ENCODE data around the gene FCN1. TPM values are rescaled to one million over a fixed set of nuclear protein-coding genes. Genes with fewer than 3 reads are reported as not detected.
"Not testable (repeated sequence)": the region's sequence is repeated elsewhere in the genome, so short reads cannot be mapped to it uniquely, and the experiment has no call there.

FCN1 gene
- total and polyA plus RNA-seq, 3 experiments from 2014 or later, result 1.6 to 2.3 TPM; not detected in 1

GRCh38 chr9:134860510-134860909 lies 57.2 kb downstream of the FCN1 start:
- no peaks in the 10 kb centered on the region for H3K9me3 ChIP-seq (ENCODE audit: low read length)
- Mint-ChIP-seq H3K27me3 (peaks cover 11 to 33% of the 10 kb centered on the region in 2 donors), H3K4me3 (no peak overlapping the region), H3K4me1 (no peaks in the 10 kb centered on the region), H3K27ac (peak overlapping the region in 1 of 8 donors; percentile 13), H3K9me3 (peaks cover 2 to 7% (median 4%) of the 10 kb centered on the region in 5 donors), H3K36me3 (peaks cover 0 to 6% (median 0%) of the 10 kb centered on the region in 3 donors)
- no peaks in the 10 kb centered on the region for H3K4me1 ChIP-seq (ENCODE audit: insufficient read depth, low read length)
- H3K4me3 ChIP-seq (ENCODE audit: low read length), result no peak overlapping the region
- H3K27ac ChIP-seq (ENCODE audit: low read depth, low read length), result no peak overlapping the region
- H3K27me3 ChIP-seq (ENCODE audit: insufficient read depth, low read length, poor library complexity, severe bottlenecking), result no peaks in the 10 kb centered on the region
- H3K36me3 ChIP-seq (ENCODE audit: insufficient read depth, low read length), result no peaks in the 10 kb centered on the region
- no peak for DNase-seq
- ChIA-PET CTCF (no interaction called here), POLR2A (no interaction called here)

- no peak overlapping the region for H3K27ac ChIP-seq (ENCODE audit: low read depth, low read length)
- ChIA-PET POLR2A (no interaction called here), CTCF (no interaction called here)
- no peaks in the 10 kb centered on the region for H3K4me1 ChIP-seq (ENCODE audit: insufficient read depth, low read length)
- no peaks in the 10 kb centered on the region for H3K4me1 Mint-ChIP-seq
- no peaks in the 10 kb centered on the region for H3K27me3 ChIP-seq (ENCODE audit: insufficient read depth, low read length, poor library complexity, severe bottlenecking)
- no peaks in the 10 kb centered on the region for H3K9me3 ChIP-seq (ENCODE audit: low read length)
- no peak for DNase-seq
- H3K36me3 Mint-ChIP-seq, result peaks cover 0 to 6% (median 0%) of the 10 kb centered on the region in 3 donors
- H3K36me3 ChIP-seq (ENCODE audit: insufficient read depth, low read length), result no peaks in the 10 kb centered on the region
- no peak overlapping the region for H3K4me3 Mint-ChIP-seq
- no peak overlapping the region for H3K4me3 ChIP-seq (ENCODE audit: low read length)
- H3K27ac Mint-ChIP-seq, result no peak overlapping the region
- peaks cover 13 to 34% of the 10 kb centered on the region in 2 donors for H3K27me3 Mint-ChIP-seq
- H3K9me3 Mint-ChIP-seq, result peaks cover 2 to 7% (median 4%) of the 10 kb centered on the region in 5 donors
Measured at GRCh38 chr9:134858051-134858841, 59.5 kb downstream of the FCN1 start.

GRCh38 chr9:134857451-134857850 lies 60.3 kb downstream of the FCN1 start:
- H3K4me1 ChIP-seq (ENCODE audit: insufficient read depth, low read length); H3K27me3 ChIP-seq (ENCODE audit: insufficient read depth, low read length, poor library complexity, severe bottlenecking); H3K9me3 ChIP-seq (ENCODE audit: low read length); H3K9me3 Mint-ChIP-seq; H3K36me3 Mint-ChIP-seq; H3K4me3 Mint-ChIP-seq; H3K27ac Mint-ChIP-seq; CTCF ChIA-PET; H3K36me3 ChIP-seq (ENCODE audit: insufficient read depth, low read length); H3K27ac ChIP-seq (ENCODE audit: low read depth, low read length); H3K4me3 ChIP-seq (ENCODE audit: low read length); H3K4me1 Mint-ChIP-seq; POLR2A ChIA-PET; DNase-seq: not testable (repeated sequence)
- H3K27me3 Mint-ChIP-seq, result peaks cover 13 to 31% of the 10 kb centered on the region in 2 donors

- Mint-ChIP-seq H3K36me3 (peaks cover 0 to 6% (median 0%) of the 10 kb centered on the region in 3 donors), H3K27me3 (peaks cover 12 to 31% of the 10 kb centered on the region in 2 donors), H3K4me3 (no peak overlapping the region), H3K4me1 (no peaks in the 10 kb centered on the region), H3K9me3 (peaks cover 2 to 7% (median 4%) of the 10 kb centered on the region in 5 donors), H3K27ac (no peak overlapping the region)
- no peak overlapping the region for H3K4me3 ChIP-seq (ENCODE audit: low read length)
- H3K4me1 ChIP-seq (ENCODE audit: insufficient read depth, low read length), result no peaks in the 10 kb centered on the region
- ChIA-PET POLR2A (no interaction called here), CTCF (interaction anchor here (1.2 kb wide), 1 partner anchor 19 kb away, joined by 3 read pairs; no protein-coding TSS in a partner anchor)
- no peaks in the 10 kb centered on the region for H3K27me3 ChIP-seq (ENCODE audit: insufficient read depth, low read length, poor library complexity, severe bottlenecking)
- no peaks in the 10 kb centered on the region for H3K36me3 ChIP-seq (ENCODE audit: insufficient read depth, low read length)
- H3K9me3 ChIP-seq (ENCODE audit: low read length), result no peaks in the 10 kb centered on the region
- no peak for DNase-seq
- no peak overlapping the region for H3K27ac ChIP-seq (ENCODE audit: low read depth, low read length)
Measured at GRCh38 chr9:134855900-134856377, 61.8 kb downstream of the FCN1 start.

Other genes starting within 250 kb of the FCN1 start
- gene FCN2, start 37.1 kb downstream of the FCN1 start, total RNA-seq, result not detected
- gene FCN2, start 37.1 kb downstream of the FCN1 start, polyA plus RNA-seq, result not detected
- gene OLFM1, start 169.8 kb upstream of the FCN1 start, total RNA-seq, result not detected
- not detected for gene OLFM1, start 169.8 kb upstream of the FCN1 start, polyA plus RNA-seq